ENCODE measurements around the gene ACTN1.

ACTN1 gene

DNA sequence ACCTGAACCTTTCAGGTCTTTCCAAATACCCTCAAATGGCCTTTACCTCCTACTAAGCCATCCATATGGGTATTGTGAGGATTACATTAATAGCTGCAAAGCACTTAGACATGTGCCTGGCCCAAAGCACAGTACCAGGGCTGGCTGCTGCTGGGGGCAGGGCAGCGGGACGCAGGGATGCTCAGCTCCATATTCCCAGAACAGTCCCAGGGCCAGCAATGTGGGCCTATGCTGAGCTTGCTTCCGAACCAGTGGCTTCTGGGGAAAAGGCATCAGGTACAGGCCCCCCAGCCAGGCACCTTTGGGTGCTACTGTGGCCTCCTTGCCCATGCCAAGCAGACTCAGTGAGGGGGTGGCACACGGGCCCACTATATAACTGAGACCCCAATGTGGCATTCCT lies 10.4 kb downstream of the ACTN1 start:
- DNase-seq: no peak

DNA sequence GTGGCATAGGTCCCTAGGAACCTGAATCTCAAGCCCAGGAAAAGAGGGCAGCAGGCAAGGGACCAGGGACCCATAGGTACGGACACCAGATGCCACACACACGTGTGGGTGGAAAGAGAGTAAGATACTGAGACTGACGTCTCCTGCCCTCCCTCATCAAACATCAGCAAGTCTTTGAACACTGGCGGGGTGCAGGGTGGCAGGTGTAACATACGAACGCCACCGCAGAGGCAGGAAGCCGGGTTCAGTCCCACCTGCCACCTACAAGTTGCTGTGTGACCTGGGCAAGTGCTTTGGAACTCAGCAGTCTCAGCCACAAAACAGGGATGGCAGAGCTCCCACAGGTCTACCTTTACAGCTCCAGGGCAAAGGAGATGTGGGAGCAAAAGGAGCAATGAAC lies 11.1 kb downstream of the ACTN1 start:
- DNase-seq: no peak

DNA sequence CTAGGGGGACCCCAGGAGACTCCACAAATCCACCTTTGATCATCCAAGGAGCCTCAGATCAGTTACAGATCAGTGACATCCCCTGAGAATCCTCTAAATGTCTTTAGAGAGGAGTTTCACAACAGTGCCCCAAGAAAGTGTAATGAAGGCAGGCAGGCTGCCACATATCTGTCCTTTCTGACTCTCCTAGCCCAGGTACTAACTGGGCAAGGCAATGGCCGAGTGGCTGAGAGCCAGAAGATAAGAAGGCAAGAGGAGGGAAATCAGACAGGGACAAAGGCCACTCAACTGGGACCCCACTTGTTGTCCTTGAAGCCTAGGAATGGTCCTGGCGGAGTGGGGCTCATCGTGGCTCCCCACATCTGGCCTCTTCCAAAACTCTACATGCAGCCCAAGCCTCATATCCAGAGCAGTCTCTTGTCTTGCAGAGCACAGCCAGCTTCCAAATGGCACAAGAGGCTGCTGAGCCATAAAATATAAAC lies 11.6 kb downstream of the ACTN1 start:
- DNase-seq: no peak

DNA sequence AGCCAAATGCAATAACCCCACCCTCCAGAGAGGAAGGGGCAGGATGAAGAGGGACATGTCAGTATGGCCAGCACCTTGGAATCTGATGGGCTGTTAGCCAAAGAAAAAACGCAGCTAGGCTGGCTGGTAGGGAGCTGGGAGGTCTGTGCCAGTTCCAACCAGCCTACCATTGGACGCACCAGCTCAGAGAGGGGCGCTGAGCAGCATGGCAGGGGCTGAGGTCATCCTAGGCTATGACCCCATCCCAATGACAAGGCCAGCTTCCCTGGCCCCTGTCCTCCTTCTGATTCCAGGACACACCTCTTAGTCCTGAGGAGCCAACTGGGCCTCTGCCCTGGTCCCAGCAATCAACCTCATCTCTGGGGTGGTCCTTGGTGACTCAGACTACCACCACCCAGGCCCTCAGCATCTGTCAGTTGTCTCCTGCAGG lies 12.2 kb downstream of the ACTN1 start:
- DNase-seq: no peak

DNA sequence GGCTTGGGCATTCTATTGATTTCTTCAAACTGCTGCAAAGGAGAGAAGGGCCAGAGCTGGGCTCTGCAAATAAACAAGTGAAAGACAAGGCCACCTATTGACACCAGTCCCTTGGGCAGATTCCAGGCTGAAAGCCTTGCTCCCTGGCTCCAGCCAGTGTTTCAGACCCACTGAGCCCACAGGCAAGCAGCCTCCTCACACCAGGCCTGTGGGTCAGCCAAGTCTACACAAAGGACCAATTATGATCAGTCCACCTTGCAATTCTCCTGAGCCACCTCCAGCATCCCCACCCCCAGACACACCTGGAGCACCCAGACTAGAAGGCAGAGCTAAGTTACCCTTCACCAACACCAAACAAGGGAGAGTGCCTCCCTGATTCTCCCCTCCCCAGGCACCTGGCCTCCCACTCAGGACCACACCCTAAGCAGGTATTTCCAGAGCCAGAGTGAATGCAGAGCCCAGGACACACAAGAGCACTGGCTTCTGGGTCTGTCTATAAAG lies 13.8 kb downstream of the ACTN1 start:
- DNase-seq: no peak

DNA sequence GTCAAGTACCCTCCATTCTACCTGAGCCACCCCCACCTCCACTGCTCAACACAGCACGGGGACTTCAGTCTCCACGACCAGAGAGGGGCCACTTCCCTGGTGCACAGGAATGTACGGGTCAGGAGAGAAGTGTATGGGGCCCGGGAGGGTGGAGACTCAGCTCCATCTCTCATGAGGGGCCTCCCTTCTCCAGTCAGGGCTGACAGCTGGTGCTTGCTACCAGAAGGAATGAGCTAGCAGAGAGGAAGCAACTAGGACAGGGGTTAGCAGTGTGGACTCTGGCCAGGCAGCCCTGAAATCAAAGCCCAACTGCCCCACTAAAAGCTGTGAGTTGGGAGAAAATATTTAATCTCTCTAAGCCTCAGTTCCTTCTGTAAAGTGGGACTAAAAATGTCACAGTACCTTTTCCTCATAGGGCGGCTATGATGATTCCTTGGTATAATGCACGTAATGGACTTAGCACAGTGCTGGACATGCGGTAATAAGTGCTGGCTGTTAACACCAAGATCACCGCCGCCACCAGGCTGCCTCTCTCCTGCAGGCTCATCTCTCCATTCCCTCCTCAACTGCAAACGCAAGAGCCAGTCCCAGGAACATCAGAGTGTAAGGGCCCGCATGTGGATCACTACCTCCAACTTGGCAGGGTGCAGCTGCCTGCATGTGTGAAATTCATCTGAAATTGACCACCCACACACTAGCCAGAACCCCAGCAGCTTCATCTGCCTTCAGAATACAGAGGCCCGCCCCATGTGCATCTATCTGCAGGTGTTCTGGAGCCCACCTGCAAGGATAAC lies 14.6 kb downstream of the ACTN1 start:
- DNase-seq: no peak

DNA sequence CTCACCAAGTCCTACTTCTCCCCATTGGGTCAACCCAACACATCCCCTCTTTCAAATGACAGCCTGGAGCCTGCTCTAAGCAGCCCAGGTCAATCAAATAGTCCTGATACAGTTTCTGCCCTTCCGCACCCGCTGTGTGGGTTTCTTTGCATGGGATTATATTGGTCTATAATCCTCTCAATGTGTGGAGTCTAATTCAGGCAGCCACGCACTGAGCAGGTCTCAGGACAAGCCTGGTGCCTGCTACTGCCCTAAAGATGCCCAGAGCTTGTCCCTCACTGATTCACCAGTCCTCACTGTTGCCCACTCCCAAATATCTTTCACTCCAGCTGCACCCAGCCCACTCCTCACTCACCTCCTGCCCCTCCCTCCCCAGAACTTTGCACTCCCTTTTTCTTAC lies 16.4 kb downstream of the ACTN1 start:
- no peak for DNase-seq

DNA sequence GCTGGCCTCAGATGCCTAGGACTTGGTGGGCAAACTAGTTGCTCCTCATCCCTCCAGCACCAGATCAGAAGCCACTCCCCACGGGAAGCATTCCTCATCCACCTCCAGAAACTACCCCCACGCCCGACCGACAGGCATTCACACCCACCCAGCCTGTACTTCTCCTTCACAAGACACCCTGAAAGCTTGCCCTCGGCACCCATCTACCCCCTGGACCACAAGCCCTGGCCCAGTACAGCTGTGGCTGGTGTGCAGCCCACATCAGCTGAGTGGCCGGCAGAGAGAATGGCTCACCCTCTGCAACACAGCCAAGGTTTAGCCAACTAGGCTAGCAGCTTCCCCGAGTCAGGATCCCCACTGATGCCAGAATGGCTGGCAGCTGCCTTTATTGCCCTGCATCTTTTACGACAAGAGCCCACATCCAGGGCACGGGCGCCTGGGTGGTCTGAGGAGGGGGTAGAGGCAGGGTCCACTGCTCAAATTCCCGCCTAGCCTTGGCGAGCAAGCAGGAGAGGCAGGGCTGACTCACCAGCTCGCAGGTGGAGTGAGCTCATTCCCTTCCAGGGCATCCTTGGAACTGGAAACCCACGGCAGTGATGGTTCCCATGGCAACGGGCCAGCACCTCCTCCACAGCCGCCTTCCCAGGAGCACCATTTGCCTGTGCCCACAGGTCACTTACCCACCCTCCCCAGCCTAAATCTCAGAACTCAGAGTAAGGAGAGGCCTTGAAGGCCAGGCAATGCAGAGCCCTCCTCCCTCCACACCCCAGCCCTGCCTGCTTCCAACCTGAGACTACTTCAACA lies 17.1 kb downstream of the ACTN1 start:
- no peak for DNase-seq

DNA sequence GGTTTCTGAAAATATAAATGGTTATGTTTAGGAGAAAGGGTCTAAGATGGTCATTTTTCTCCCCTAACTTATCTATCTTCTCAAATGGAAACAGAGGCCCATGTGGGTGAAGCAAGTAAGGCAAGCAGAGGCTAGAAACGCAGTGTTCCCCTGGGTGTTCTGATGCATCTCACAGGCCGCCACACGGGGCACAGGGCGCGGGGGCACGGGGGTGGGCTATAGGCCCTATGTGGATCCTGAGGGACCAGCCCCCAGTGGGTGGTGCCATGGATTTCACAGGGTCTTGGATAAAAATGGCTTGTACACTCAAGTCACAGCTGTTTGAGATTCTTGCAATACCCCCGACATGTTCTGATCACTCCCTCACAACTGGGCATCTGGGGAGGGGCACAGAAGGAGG lies 17.7 kb downstream of the ACTN1 start:
- no peak for DNase-seq

DNA sequence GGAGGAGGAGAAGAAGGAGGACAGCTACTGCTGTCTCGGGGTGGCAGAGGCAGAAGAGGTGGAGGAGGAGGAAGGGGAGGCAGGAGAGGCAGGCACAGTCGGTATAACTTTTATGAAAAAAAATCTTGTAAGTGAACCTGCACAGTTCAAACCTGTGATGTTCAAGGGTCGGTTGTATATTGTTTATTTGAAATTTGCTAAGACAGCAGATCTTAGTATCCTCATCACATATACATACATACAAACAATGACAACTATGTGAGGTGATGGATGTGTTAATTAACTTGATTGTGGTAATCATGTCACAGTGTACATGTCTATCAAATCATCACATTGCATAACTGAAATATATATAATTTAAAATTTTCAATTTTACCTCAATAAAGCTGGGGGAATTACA lies 19.0 kb downstream of the ACTN1 start:
- no peak for DNase-seq

DNA sequence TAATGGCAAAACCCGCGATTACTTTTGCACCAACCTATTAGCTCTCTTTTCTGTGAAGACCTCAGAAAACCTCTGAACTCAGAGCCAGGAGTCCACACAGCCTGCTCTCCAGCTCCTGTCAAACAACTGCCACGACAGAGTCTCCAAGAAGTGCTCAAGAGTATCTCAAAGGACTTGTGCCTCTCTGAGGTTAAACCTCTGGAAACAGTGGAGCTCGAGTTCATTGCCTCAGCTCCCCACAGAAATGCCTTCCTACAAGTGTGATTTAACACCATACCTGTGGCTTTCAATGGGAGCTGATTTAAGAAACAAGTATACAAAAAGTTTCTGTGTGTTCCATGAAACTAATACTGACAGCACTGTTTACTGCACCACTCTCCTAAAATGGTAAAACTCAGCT lies 20.1 kb downstream of the ACTN1 start:
- no peak for DNase-seq

DNA sequence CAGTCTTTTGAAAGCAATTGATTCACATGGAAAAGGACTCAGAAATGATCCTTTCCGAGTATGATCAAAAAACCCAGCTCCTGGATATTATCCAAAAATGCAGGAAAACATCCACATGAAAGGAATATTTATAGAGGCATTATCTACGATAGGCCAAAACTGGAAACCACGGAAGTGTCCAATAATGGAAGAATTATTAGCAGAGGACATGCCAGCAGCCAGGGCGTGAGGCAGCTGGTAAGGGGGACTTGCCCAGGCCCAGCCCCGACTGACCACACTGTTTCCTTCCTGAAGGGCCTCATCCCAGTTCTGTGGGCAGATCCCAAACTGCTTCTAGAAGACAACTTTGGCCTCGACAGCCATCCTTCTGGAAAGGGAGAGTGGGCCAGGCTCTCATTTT lies 20.5 kb downstream of the ACTN1 start:
- DNase-seq: no peak

DNA sequence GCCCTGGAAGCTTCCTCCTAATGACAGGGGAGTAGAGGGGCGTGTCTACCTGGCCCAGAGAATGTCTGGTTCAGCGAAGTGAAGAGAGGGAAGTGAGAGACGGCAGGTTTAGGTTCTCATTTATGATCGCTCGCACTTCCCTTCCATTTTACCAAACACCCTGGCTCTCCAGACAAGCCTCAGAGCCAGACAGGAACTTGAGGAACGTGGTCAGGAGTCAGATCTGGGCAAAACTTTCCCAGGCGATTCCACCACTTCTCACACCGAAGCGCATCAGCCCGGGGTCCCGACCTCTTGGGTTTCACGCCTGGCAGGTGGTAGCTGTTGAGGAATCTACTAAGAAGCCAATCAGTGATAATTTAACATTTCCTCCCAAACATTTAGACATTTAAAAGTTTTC lies 21.3 kb downstream of the ACTN1 start:
- no peak for DNase-seq

DNA sequence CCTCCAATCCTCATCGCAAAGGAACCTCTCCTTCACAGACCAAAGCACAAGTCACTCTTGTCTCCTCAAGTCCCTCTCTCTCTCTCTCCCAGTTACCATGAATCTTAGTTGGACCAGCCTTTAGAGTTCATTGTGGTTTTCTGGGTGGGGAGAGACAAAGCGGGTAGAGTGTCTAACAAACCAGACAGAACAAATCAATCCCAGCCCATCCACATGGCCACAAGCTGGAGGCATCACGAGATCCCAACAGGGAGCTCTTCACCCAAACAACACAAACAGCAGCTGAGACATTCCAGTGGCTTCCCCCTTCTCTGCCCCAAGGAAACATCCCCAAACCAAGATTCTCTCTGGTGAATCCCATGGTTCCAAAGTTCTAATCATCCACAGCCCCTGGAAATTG lies 22.4 kb downstream of the ACTN1 start:
- DNase-seq: no peak

DNA sequence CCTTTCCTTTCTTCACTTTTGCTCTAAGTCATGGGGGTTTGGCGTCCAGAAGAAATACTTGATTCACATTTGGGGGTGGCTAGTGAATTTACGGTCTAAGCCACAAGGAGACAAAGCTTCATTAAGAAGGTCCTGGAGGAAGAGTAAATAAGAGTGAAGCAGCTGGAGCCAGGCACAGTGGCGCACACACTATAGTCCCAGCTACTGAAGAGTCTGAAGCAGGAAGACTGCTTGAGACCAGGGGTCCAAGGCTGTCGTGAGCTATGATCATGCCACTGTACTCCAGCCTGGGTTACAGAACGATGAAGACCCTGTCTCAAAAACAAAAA lies 23.3 kb downstream of the ACTN1 start:
- DNase-seq: no peak

DNA sequence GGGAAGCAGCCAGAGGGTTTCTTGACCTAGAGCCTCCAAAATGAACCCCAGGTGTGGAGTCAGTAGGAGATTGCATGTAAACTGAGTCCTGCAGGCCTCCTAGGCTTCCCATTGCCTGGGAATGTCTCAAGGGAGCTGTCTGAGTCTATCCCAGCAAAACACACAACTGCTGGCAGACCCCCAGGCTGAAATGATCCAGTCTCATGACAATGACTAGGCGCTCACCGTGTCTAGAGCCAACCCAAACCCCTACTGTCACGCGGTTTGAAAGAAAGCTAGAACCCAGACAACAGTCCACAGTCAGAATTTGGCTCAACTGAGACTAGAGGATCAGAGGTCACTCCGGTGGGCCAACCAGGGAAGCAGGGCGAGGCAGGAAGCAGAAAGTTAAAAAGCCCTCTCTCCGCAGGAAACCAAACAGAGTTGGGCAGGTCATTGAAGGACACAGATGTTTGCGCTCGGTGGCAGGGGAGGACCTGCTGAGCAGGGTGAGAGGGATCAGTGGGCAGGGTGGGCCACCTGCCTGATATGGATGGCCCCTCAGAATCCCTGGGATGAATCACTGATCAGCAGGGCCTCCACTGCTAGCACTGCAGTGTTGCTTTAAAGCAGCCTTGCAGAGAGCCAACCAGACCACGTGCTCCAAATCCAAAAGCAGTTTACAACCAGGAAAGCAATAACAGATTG lies 23.8 kb downstream of the ACTN1 start:
- DNase-seq: no peak

DNA sequence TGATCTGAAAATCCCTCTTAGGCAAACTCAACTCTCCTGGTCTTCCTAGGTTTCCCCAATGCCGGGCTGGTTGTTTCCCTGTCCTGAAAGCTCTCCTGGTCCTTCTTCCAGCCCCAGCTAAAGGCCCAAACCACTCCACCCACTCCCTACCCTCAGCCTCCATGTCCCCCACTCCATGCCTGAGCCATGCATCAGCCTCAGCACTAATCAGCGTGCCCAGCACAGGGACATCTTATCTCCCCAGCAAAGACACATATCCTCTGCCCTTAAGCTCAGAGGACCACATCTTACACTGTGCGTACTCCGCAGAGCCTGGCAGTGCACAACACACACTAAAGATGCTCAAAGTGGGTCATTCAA lies 25.9 kb downstream of the ACTN1 start:
- no peak for DNase-seq

DNA sequence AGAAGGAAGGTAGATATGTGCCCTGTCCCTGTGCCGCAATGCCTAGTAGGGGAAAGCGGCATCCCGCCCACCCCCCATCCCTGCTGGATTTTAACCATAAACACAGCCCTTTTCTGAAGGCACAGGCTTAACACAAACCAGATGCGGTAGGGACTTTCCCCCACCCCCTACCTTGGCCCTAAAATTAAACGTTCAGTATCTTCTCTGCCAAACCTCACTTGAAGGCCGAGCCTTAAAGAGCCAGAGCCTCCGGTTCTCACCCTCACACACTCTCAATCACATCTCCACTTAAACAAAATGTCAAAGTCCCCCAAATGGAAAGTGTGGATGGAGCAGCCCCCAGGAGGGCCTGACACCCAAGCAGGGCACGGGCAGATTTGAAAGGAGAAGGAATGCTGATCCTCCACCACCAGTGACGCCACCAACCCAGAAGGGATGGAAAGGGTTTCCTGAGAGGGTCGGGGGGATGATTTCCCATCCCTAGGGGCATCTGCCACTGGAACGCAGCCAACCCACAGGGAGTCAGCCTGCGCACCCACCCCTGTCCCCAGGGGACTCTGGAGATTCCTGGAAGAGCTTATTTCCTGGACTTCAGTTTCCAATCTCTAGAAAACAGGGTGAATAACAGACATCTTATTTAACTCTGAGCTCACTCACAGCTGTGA lies 26.4 kb downstream of the ACTN1 start:
- DNase-seq: no peak

DNA sequence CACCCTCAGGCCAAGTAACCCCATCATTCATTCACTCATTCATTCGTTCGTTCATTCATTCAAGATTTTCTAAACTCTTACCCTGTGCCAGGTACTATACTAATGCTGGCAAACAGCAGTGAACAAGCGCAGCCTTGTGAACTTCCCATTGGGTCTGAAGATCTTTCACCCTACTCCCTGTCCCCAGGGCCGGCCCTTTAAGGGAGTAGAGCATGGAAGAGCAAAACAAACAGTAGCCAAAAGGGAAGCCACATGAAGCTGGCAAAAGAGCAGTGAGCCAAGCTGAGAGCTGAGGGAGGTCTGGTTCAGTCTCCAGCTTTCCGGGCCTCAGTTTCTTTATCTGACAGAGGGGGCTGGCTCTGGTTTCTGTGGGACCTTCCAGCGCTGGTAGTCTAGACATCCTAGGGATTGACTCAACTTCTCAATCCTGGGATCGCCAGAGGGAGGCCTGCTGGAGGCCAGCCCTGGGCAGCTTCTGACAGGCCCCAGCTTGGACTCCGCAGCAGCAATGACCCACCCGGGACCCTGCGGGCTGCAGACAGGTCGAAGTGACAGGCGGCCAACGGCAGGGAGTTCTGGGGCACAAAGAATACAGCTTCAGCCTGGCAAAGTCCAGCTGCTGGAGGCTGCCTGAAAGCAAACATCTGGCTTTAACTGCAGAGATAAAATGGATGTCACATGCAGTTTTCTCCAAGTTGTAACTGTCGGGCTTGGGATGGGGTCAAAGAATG lies 27.1 kb downstream of the ACTN1 start:
- DNase-seq: no peak

DNA sequence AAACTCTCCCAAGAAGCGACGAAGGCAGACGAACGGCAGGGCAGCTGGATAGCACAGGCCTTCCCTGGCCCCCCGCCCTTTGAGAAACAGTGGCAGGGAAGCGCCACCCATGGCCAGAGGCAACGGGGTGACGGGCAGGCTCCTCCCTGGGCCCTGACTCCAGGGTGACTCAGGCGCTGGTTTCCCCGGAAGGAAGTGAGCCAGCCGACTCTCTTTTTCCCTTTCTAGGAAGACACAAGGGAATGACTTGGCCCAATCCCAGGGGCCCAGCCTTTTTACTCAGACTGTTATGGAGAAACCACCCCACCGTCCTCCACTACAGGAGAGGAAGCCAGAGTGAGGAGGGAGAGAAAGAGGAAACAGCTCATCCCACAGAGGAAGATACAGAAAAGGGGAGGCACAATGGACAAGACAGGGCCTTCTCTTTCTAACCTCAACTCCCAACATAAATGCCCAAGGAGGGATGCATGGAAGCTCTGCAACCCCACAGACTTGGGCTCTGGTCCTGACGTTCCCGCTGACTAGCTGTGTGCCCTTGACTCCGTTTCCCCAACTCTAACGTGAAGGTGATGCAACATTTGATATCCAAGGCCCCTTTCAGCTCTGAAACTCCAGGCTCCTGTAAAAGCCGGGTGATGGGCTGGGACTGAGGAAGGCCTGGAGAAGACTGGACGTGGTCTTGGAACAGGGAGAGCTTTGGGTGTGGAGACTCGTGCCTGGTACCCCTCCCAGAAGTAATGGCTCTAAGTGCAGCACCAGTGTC lies 27.9 kb downstream of the ACTN1 start:
- no peak for DNase-seq

DNA sequence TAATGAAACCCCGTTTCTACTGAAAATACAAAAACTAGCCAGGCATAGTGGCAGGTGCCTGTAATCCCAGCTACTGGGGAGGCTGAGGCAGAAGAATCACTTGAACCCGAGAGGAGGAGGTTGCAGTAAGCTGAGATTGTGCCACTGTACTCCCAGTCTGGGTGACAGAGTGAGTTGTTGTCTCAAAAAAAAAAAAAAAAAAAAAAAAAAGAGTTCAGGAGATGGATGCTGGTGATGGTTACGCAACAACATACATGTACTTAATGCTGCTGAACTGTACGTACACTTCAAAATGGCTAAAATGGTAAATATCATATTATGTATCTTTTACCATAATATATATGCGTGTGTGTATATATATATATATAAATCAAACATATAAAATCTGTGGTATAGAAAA lies 29.0 kb downstream of the ACTN1 start:
- DNase-seq: no peak

DNA sequence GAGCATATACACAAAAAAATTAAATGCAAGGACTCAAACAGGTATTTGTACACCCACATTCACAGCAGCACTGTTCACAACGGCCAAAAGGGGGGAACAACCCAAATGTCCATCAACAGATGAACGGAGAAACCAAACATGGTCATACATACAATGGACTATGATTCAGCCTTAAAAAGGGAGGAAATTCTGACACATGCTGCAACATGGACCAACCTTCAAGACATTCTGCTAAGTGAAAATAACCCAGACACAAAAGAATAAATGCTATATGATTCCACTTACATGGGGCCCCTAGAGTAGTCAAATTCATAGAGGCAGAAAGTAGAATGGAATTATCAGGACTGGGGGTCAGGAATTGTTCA lies 29.5 kb downstream of the ACTN1 start:
- no peak for DNase-seq

Data from NCI-H1092 treated with DMSO at 0.1 percent for 48 hours (cell line).